ENCODE results near the gene USP33. TPM values are rescaled to one million over a fixed set of nuclear protein-coding genes. Genes with fewer than 3 reads are reported as not detected.

Gene USP33
- polyA plus RNA-seq, 3 donors: 33.5 to 43.8 (median 34.9) TPM

GRCh38 chr1:77664939-77665516 is 94.6 kb downstream of the USP33 start:
- no peak for DNase-seq
- Histone ChIP-seq H3K9ac (ENCODE audit: insufficient read depth, low read length, poor library complexity, severe bottlenecking) (no peak overlapping the region), H4K20me1 (ENCODE audit: insufficient read depth, low read length) (peaks cover 92% of the 10 kb centered on the region), H3K27ac (ENCODE audit: low read depth in 1 of 2, low read length in 2 of 2) (peak overlapping the region in 1 of 2 donors; percentile 11), H3K79me2 (ENCODE audit: insufficient read depth, low read length) (peaks cover 99% of the 10 kb centered on the region), H2AFZ (ENCODE audit: insufficient read depth, low read depth, low read length, poor library complexity, severe bottlenecking) (no peak overlapping the region), H3K4me3 (replicated peaks in 1 of 3; ENCODE audit: low read depth in 2 of 3, low read length in 3 of 3) (no peak overlapping the region), H3K4me2 (replicated peaks; ENCODE audit: extremely low read depth, low read length, poor library complexity, severe bottlenecking) (no peak overlapping the region), H3K4me1 (ENCODE audit: control insufficient read depth in 1 of 2, insufficient read depth in 2 of 2, low read length in 2 of 2) (no peaks in the 10 kb centered on the region), H3K9me3 (replicated peaks in 1 of 2; ENCODE audit: control insufficient read depth in 1 of 2, insufficient read depth in 1 of 2, low read length in 2 of 2) (no peaks in the 10 kb centered on the region), H3K36me3 (replicated peaks in 1 of 2; ENCODE audit: control insufficient read depth in 1 of 2, insufficient read depth in 2 of 2, low read length in 2 of 2) (peaks cover 0 to 6% of the 10 kb centered on the region in 2 donors), H3K27me3 (ENCODE audit: control insufficient read depth in 2 of 2, insufficient read depth in 2 of 2, low read length in 2 of 2) (no peaks in the 10 kb centered on the region)
- peaks cover 0 to 4% of the 10 kb centered on the region in 2 donors for H3K36me3 Mint-ChIP-seq
- H3K9me3 Mint-ChIP-seq: no peaks in the 10 kb centered on the region
- H3K4me1 Mint-ChIP-seq: peaks cover 6% of the 10 kb centered on the region
- H3K27me3 Mint-ChIP-seq (ENCODE audit: low read depth in 3 of 3): no peaks in the 10 kb centered on the region
- TF ChIP-seq, protein P1, sequence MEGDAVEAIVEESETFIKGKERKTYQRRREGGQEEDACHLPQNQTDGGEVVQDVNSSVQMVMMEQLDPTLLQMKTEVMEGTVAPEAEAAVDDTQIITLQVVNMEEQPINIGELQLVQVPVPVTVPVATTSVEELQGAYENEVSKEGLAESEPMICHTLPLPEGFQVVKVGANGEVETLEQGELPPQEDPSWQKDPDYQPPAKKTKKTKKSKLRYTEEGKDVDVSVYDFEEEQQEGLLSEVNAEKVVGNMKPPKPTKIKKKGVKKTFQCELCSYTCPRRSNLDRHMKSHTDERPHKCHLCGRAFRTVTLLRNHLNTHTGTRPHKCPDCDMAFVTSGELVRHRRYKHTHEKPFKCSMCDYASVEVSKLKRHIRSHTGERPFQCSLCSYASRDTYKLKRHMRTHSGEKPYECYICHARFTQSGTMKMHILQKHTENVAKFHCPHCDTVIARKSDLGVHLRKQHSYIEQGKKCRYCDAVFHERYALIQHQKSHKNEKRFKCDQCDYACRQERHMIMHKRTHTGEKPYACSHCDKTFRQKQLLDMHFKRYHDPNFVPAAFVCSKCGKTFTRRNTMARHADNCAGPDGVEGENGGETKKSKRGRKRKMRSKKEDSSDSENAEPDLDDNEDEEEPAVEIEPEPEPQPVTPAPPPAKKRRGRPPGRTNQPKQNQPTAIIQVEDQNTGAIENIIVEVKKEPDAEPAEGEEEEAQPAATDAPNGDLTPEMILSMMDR (IDR thresholded peaks at IDR 0.05): no peak
- H3K4me3 Mint-ChIP-seq: no peak overlapping the region
- no CpG with 5 or more reads among the region's 3 CpGs for WGBS (ENCODE audit: insufficient coverage)
- H3K27ac Mint-ChIP-seq: peak overlapping the region in 1 of 7 donors; percentile 62
- intact Hi-C loops (cut with micrococcal nuclease): no loop called here

DNA sequence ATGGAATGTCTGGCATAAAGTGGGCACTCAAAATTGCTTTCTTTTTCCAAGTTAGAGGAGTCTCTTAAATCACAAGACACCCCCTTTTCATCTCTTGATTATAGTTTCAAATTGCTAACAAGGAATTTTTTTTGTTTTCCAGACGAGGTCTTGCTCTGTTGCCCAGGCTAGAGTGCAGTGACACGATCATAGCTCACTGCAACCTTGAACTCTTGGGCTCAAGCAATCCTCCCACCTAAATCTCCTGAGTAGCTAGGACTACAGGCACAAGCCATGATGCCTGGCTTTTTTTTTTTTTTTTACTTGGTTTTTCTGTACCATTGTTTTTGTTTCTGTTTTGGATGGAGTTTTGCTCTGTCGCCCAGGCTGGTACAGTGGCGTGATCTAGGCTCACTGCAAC is 98.0 kb downstream of the USP33 start:
- peaks cover 0 to 2% (median 0%) of the 10 kb centered on the region in 7 donors for H3K9me3 Mint-ChIP-seq
- Histone ChIP-seq H2AFZ (ENCODE audit: insufficient read depth, low read depth, low read length, poor library complexity, severe bottlenecking) (no peak overlapping the region), H3K36me3 (replicated peaks in 1 of 2; ENCODE audit: control insufficient read depth in 1 of 2, insufficient read depth in 2 of 2, low read length in 2 of 2) (peaks cover 0 to 6% of the 10 kb centered on the region in 2 donors), H3K27me3 (ENCODE audit: control insufficient read depth in 2 of 2, insufficient read depth in 2 of 2, low read length in 2 of 2) (no peaks in the 10 kb centered on the region), H3K79me2 (ENCODE audit: insufficient read depth, low read length) (peaks cover 98% of the 10 kb centered on the region), H3K27ac (ENCODE audit: low read depth in 1 of 2, low read length in 2 of 2) (no peak overlapping the region), H3K9me3 (replicated peaks in 1 of 2; ENCODE audit: control insufficient read depth in 1 of 2, insufficient read depth in 1 of 2, low read length in 2 of 2) (no peaks in the 10 kb centered on the region), H3K4me3 (replicated peaks in 1 of 3; ENCODE audit: low read depth in 2 of 3, low read length in 3 of 3) (no peak overlapping the region), H4K20me1 (ENCODE audit: insufficient read depth, low read length) (peaks cover 80% of the 10 kb centered on the region), H3K4me1 (ENCODE audit: control insufficient read depth in 1 of 2, insufficient read depth in 2 of 2, low read length in 2 of 2) (no peaks in the 10 kb centered on the region), H3K4me2 (replicated peaks; ENCODE audit: extremely low read depth, low read length, poor library complexity, severe bottlenecking) (no peak overlapping the region), H3K9ac (ENCODE audit: insufficient read depth, low read length, poor library complexity, severe bottlenecking) (no peak overlapping the region)
- no peak overlapping the region for H3K4me3 Mint-ChIP-seq
- H3K27ac Mint-ChIP-seq: peak overlapping the region in 1 of 7 donors; percentile 41
- TF ChIP-seq, protein P1 (IDR thresholded peaks at IDR 0.05): no peak
- H3K36me3 Mint-ChIP-seq: peaks cover 0 to 11% of the 10 kb centered on the region in 2 donors
- H3K4me1 Mint-ChIP-seq: peaks cover 3% of the 10 kb centered on the region
- no peaks in the 10 kb centered on the region for H3K27me3 Mint-ChIP-seq (ENCODE audit: low read depth in 3 of 3)
- intact Hi-C loops (cut with micrococcal nuclease): no loop called here
- 88% methylated on average over 2 of the region's 4 CpGs for WGBS (ENCODE audit: insufficient coverage)
- DNase-seq: no peak

Measured in CD14-positive monocyte (primary cell).